Breast epithelium (tissue), 4 donors: ENCODE results near the gene MAP6. TPM values are rescaled to one million over a fixed set of nuclear protein-coding genes. Genes with fewer than 3 reads are reported as not detected.

Source experiments
- DNase-seq, 2 donors: peaks; one replicate each; pipeline ENCODE4 v3.0.0-alpha.2; 2019; ENCODE audit warnings: low spot score in 2 of 2
- H3K27ac ChIP-seq, 2 donors: fragments of 200-600 bp; sonication (generic) in 1 of 2; one replicate each; pipeline ENCODE4 v1.5.1; 2016 to 2019; ENCODE audit warnings: mild to moderate bottlenecking in 1 of 2
- H3K27me3 ChIP-seq, 2 donors: fragments of 200-600 bp; sonication (generic) in 1 of 2; one replicate each; pipeline versions ENCODE4 v1.5.1 to v1.6.0; 2017 to 2019; ENCODE audit warnings: control low read depth in 1 of 2, mild to moderate bottlenecking in 1 of 2
- H3K36me3 ChIP-seq: fragments of 200-600 bp; one replicate; pipeline ENCODE4 v1.5.1; 2019
- H3K4me1 ChIP-seq, 2 donors: fragments of 200-600 bp; sonication (generic); one replicate each; pipeline ENCODE4 v1.5.1; 2016 to 2019; ENCODE audit warnings: control low read depth in 1 of 2
- H3K4me3 ChIP-seq, 3 donors: fragments of 200-600 bp; sonication (generic); 1 replicate in 2 of 3; 2 replicates in 1 of 3; pipeline ENCODE4 v1.5.1; 2016 to 2019; ENCODE audit warnings: mild to moderate bottlenecking in 3 of 3, moderate library complexity in 2 of 3
- H3K9me3 ChIP-seq, 2 donors: fragments of 200-600 bp; sonication (generic) in 1 of 2; one replicate each; pipeline ENCODE4 v1.5.1; 2016 to 2019; ENCODE audit warnings: control low read depth in 1 of 2
- CTCF ChIP-seq, 3 donors: fragments of 450-650 bp; IDR thresholded peaks; one replicate each; pipeline ENCODE4 v1.5.1; 2016 to 2017; ENCODE audit warnings: antibody characterized with exemption in 3 of 3, mild to moderate bottlenecking in 3 of 3, moderate library complexity in 3 of 3
- POLR2A ChIP-seq: fragments of 450-650 bp; IDR thresholded peaks from one replicate; pipeline ENCODE4 v1.6.1; 2016; ENCODE audit warnings: antibody characterized with exemption, mild to moderate bottlenecking, moderate library complexity
- POLR2AphosphoS5 ChIP-seq, 3 donors: sonication (generic); formaldehyde crosslinking; IDR thresholded peaks; one replicate each; pipeline ENCODE4 v1.6.1; 2017; ENCODE audit warnings: antibody characterized with exemption in 3 of 3
- intact Hi-C: fragments of 100-400 bp; cut with DNase I; formaldehyde crosslinking; loops from one replicate; pipeline ENCODE4 v1.15.1; 2023; ENCODE audit warnings: low total_unique reads
- total RNA-seq, 3 donors: library from RNA; depleted of rRNA; stranded (reverse); fragments of >200 nt; gene quantifications; one replicate each; pipeline ENCODE4 v1.1.0, GENCODE V29; 2016

MAP6 gene
- 1 to 10 TPM; 1.6 to 5.0 (median 2.6) TPM for total RNA-seq

GRCh38 chr11:75668451-75669297 lies at the start of gene MAP6:
Gene MAP6, minus strand, starts transcription at chr11:75669038. Its CDS starts 669 bp downstream, at chr11:75668369.
- DNase-seq, result no peak

GRCh38 chr11:75717608-75718418 lies 49.0 kb upstream of the MAP6 start, which contains the start of gene MOGAT2:
Gene MOGAT2, plus strand, starts transcription at chr11:75717838. Its CDS starts 51 bp downstream, at chr11:75717889.
- DNase-seq, result peak in 1 of 2 donors; percentile 25
- Histone ChIP-seq H3K4me1 (peaks cover 0 to 12% of the 10 kb centered on the region in 2 donors), H3K27me3 (no peaks in the 10 kb centered on the region), H3K27ac (peak within 1 kb of the TSS; percentile 31 to 77), H3K4me3 (peak within 1 kb of the TSS in 1 of 3 donors; percentile 15), H3K36me3 (no peaks in the 10 kb centered on the region), H3K9me3 (no peaks in the 10 kb centered on the region)
- intact Hi-C loops, result no loop called here
- TF ChIP-seq POLR2AphosphoS5 (IDR thresholded peaks at IDR 0.05) (no peak), POLR2A (no peak), CTCF (IDR thresholded peaks at IDR 0.05) (no peak)

More at GRCh38 chr11:75668451-75669297, at the start of gene MAP6:
- TF ChIP-seq CTCF (IDR thresholded peaks at IDR 0.05), result no peak
- TF ChIP-seq POLR2AphosphoS5 (IDR thresholded peaks at IDR 0.05), result no peak
- H3K27ac ChIP-seq, result no peak within 1 kb of the TSS
- peaks cover 4 to 7% of the 10 kb centered on the region in 2 donors for H3K4me1 ChIP-seq
- peaks cover 0 to 1% of the 10 kb centered on the region in 2 donors for H3K9me3 ChIP-seq
- H3K4me3 ChIP-seq, result peak within 1 kb of the TSS; percentile 44 to 71 (median 60)
- peaks cover 0 to 13% of the 10 kb centered on the region in 2 donors for H3K27me3 ChIP-seq
- intact Hi-C loops, result loop anchor here (1.0 kb wide), 1 partner anchor 44 kb away; no protein-coding TSS in a partner anchor
- H3K36me3 ChIP-seq, result no peaks in the 10 kb centered on the region

GRCh38 chr11:75716659-75717058 lies 47.8 kb upstream of the MAP6 start:
- intact Hi-C loops, result no loop called here
- Histone ChIP-seq H3K27ac (no peak overlapping the region), H3K4me1 (peaks cover 0 to 8% of the 10 kb centered on the region in 2 donors), H3K4me3 (no peak overlapping the region), H3K27me3 (no peaks in the 10 kb centered on the region), H3K9me3 (no peaks in the 10 kb centered on the region), H3K36me3 (no peaks in the 10 kb centered on the region)
- DNase-seq, result no peak
- TF ChIP-seq CTCF (IDR thresholded peaks at IDR 0.05) (no peak), POLR2AphosphoS5 (IDR thresholded peaks at IDR 0.05) (no peak), POLR2A (no peak)

GRCh38 chr11:75715688-75716087 lies 46.9 kb upstream of the MAP6 start:
- Histone ChIP-seq H3K4me3 (no peak overlapping the region), H3K27ac (no peak overlapping the region), H3K27me3 (no peaks in the 10 kb centered on the region), H3K9me3 (no peaks in the 10 kb centered on the region), H3K36me3 (no peaks in the 10 kb centered on the region), H3K4me1 (peaks cover 0 to 8% of the 10 kb centered on the region in 2 donors)
- DNase-seq, result no peak
- intact Hi-C loops, result no loop called here
- no peak for TF ChIP-seq POLR2A
- no peak for TF ChIP-seq CTCF (IDR thresholded peaks at IDR 0.05)
- no peak for TF ChIP-seq POLR2AphosphoS5 (IDR thresholded peaks at IDR 0.05)
